ENCODE measurements around the gene SHKBP1. TPM values are rescaled to one million over a fixed set of nuclear protein-coding genes. Genes with fewer than 3 reads are reported as not detected.

SHKBP1 gene
- total and polyA plus RNA-seq, 2 of the 8 experiments (the other 6 are each of a cell fraction or from before 2014, with no cell fraction given): 74.6 to 98.8 TPM

- TF ChIP-seq RAD21 (IDR thresholded peaks at IDR 0.05 in 1 of 2, conservative IDR thresholded peaks at IDR 0.05 in 1 of 2; ENCODE audit: low read depth in 2 of 2, low read length in 2 of 2) (0 out of 4 replicates have a peak, but pooled peaks of 1 of the 2 experiments have one; percentile 0), TAF1 (IDR thresholded peaks at IDR 0.05; ENCODE audit: low read depth, low read length) (no peak; the same call in 1 of the 2 replicates), KDM4A (IDR thresholded peaks at IDR 0.05; ENCODE audit: low read depth, low read length, severe bottlenecking) (no peak), POLR2A (IDR thresholded peaks at IDR 0.05; ENCODE audit: control extremely low read depth in 1 of 2, low read depth in 2 of 2, low read length in 2 of 2) (peak in 1 of 2 experiments; percentile 63; a peak in 2 of 3 replicates), TEAD4 (IDR thresholded peaks at IDR 0.05; ENCODE audit: low read depth, low read length) (peak; percentile 81), RNF2 (IDR thresholded peaks at IDR 0.05; ENCODE audit: borderline replicate concordance, low read depth, low read length, missing control alignments, poor library complexity, severe bottlenecking) (no peak), BCL11A (IDR thresholded peaks at IDR 0.05; ENCODE audit: low read depth in 2 of 2, low read length in 2 of 2) (no peak), SRF (IDR thresholded peaks at IDR 0.05; ENCODE audit: low read depth, low read length) (no peak), CHD2 (IDR thresholded peaks at IDR 0.05; ENCODE audit: low read length) (no peak), SAP30 (IDR thresholded peaks at IDR 0.05; ENCODE audit: insufficient read depth, insufficient replicate concordance, low read length) (no peak), GABPA (IDR thresholded peaks at IDR 0.05; ENCODE audit: borderline replicate concordance, insufficient read depth, low read length) (no peak), RFX5 (IDR thresholded peaks at IDR 0.05; ENCODE audit: borderline replicate concordance, low read depth, low read length) (no peak), KDM1A (IDR thresholded peaks at IDR 0.05; ENCODE audit: borderline replicate concordance, low read length) (peak; percentile 76; the same call in 1 of the 2 replicates), CHD1 (IDR thresholded peaks at IDR 0.05; ENCODE audit: low read depth, low read length) (no peak), CTCF (IDR thresholded peaks at IDR 0.05; ENCODE audit: control extremely low read depth in 1 of 3, insufficient read depth in 1 of 3, low read depth in 1 of 3, low read length in 3 of 3) (peak in 1 of 3 experiments; percentile 1; a peak in 1 of 4 replicates), ASH2L (IDR thresholded peaks at IDR 0.05; ENCODE audit: low read length) (peak; percentile 97), TAF7 (optimal IDR thresholded peaks at IDR 0.05; ENCODE audit: borderline replicate concordance, low read depth, low read length) (no peak), EZH2 (IDR thresholded peaks at IDR 0.05; ENCODE audit: low read depth, low read length, severe bottlenecking) (no peak), CBX8 (IDR thresholded peaks at IDR 0.05; ENCODE audit: borderline replicate concordance, low read depth, low read length) (no peak), CBX5 (IDR thresholded peaks at IDR 0.05; ENCODE audit: low read depth, low read length) (no peak)
Observed at GRCh38 chr19:40623403-40624251, 47.0 kb downstream of the SHKBP1 start (continued).
